Cortex of kidney (tissue), 1 donor: ENCODE measurements around the gene CPNE7.

ENCODE experiments used
- DNase-seq: peaks from one replicate; lab custom pipeline; 2025; lab: John Stamatoyannopoulos, UW

Gene CPNE7

GRCh38 chr16:89575247-89576152 is at the start of gene CPNE7:
Gene CPNE7, plus strand, starts transcription at chr16:89575758. Its CDS starts 140 bp downstream, at chr16:89575898.
- no peak for DNase-seq

- no peak for DNase-seq
These were observed 46.5 kb upstream of the CPNE7 start for GRCh38 chr16:89529097-89529496.

GRCh38 chr16:89530401-89531381 is 44.9 kb upstream of the CPNE7 start:
- DNase-seq, result no peak

DNA sequence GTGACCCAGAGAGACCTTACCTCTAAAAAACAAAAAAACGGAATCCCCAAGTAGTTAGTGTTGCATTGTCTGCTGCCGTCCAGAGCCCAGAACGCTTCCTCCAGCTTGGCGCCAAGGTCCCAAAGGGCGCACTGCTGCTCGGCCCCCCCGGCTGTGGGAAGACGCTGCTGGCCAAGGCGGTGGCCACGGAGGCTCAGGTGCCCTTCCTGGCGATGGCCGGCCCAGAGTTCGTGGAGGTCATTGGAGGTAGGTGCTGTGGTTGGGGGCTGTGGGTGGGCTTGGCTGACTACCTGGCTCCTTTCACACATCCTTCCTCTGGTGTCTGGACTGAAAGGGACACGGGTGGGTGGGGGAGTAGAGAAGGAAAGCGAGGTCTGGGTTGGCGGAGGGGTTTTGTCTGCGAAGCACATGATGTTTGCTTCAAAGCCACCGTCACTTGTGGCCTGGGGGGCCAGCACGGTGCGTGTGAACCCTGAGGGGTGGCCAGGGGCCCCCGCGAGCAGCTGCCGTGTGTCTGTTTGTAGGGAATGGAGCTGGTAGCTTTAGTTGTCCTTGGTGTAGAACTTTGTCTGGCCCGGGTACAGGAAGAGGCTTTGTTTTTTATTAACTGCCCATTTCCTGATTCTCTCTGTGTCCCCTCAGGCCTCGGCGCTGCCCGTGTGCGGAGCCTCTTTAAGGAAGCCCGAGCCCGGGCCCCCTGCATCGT is 43.6 kb upstream of the CPNE7 start:
- no peak for DNase-seq

DNA sequence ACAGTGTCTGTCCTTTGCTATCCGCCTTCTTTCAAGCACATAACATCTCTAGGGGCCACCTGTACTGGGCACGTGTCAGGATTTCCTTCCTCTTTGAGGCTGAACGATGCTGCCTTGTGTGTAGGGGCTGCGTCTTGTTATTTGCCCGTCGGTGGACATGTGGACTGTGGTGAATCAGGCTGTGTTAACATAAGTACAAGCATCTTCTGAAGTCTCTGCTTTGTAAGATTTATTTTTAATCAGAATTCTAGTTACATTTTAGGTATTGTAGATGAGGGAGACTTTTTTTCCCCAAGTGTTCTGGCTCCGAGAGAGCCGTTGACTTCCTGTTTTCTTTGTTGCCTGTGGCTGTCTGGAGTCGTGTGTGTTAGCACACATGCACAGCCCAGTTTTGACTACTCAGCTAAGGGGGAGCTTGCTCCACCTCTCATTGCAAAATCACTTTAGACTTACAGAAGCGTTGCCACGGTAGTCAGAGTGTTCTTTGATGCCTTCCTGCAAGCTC is 41.3 kb upstream of the CPNE7 start:
- no peak for DNase-seq

DNA sequence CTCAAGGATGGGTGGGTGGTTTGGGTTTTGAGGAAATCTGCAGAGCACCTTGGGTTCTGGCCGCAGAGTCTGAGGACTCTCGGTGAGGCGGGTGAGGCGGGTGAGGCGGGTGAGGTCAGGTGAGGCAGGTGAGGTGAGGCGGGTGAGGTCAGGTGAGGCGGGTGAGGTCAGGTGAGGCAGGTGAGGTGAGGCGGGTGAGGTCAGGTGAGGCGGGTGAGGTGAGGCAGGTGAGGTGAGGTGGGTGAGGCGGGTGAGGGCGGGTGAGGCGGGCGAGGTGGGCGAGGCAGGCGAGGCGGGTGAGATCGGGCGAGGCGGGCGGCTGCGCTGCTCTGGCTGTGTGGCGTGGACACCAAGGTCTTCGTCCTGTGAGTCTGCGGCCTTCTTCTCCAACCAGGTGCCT is 39.2 kb upstream of the CPNE7 start:
- no peak for DNase-seq

DNA sequence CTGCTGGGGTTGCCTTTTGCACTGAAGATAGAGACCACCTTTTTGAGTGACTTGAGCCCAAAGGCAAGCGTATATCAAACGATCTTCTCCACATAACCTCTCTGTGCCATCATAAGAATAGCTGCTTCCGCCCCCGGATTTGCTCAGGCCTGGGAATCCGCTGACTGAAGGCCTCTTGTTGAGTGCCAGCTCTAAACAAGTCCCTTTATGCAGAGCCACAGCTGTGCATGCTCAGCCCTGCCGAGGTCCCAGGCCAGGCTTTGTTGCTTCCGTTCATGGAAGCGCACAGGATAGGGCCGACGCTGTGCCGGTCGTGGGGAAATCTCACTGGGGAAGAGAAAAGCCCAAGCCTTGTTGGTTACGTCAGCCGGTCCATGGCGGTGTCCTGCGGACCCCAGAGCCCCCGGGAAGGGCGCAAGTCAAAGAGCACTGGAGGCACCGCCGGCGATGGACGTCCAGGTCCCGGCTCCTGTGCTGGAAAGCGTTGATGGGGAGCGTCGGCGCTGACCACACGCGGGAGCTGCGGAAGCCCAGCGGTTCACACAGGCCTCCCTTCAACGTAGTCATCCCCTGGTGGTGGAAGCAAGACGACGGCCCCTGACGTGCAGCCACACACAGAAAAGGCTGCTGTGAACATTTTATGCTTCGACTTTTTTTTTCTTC is 38.5 kb upstream of the CPNE7 start:
- DNase-seq, result no peak

DNA sequence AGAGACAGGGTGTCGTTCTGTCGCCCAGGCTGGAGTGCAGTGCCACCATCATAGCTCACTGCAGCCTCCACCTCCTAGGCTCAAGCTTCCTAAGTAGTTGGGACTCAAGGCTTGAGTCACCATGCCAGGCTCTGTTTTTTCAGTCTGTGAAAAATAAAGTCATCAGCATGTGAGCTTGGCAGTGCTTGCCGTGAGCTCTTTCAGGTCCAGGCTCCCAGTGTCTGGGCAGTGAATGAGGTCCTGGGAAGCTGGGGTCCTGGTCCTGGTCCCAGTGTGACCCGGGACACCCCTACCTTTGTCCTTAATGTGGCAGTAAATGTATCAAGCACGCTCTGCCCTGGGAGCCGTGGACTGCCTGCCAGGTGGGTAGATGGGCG is 38.0 kb upstream of the CPNE7 start:
- no peak for DNase-seq

DNA sequence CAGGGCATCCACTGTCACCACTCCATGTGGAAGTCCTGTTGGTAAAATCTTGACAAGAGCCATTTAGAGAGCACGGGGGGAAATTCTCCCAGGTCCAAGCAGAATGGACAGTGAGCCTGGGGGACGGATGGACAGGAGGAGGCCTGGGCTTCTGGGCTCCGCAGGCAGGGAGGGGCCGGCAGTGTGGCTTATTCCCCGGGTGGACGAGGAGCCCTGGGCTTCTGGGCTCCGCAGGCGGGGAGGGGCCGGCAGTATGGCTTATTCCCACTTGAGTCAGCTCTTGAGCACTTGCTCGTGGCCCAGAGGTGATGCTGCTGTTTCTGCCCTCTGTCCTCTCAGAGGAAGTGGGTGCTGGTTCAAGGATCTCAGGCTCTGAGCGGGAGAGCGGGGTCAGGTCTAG is 37.3 kb upstream of the CPNE7 start:
- DNase-seq, result no peak

DNA sequence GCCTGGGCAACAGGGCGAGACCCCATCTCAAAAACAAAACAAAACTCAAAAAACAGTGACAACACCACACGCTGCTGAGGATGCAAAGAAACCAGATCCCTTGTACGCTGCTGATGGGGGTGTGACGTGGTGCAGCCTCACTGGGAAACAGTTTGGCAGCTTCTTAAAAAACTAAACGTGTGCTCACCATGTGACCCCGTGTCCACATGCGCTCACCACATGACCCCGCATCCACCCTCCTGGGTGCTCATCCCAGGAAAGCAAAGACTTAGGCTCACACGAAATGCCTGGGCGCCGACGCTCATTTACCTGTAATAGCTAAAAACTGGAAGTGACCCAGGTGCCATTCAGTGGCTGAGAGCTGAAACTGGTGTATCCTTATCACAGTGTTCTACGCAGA is 35.0 kb upstream of the CPNE7 start:
- no peak for DNase-seq

GRCh38 chr16:89541792-89542191 is 33.8 kb upstream of the CPNE7 start:
- no peak for DNase-seq

GRCh38 chr16:89544113-89544512 is 31.4 kb upstream of the CPNE7 start:
- DNase-seq, result no peak

- DNase-seq, result no peak
These were observed 30.9 kb upstream of the CPNE7 start for GRCh38 chr16:89544713-89545043.

DNA sequence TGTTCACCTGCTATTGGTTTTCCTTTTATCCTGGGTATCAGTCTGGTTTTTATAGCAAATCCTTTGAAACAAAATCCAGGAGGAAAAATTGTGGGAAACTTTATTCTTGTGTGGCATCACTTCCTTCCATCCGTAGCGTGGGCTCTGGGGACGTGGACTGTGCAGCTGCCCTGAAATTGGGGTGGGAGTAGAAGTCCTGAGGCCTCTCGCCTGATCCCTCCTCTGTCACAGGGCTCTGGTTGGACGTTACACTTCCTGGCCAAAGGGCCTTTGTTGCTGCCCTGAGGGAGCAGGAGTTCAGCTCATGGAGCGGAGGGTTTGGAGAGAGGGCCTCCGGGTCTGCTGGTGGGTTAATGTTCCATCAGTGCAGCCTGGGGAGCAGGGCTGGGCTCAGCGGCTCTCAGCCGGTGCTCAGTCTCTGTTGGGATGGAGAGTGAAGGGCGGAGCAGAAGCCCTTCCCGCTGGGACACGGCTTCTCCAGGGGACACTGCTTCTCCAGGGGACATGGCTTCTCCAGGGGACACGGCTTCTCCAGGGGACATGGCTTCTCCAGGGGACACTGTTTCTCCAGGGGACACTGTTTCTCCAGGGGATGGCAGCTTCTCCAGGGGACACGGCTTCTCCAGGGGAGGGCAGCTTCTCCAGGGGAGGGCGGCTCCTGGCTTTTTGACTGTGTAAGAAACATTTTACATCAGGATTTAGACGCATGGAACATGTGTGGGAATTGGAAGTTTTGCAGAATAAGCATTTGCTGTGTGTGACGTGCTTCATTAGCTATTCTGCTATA is 30.3 kb upstream of the CPNE7 start:
- DNase-seq, result no peak

- DNase-seq, result no peak
These were observed 29.6 kb upstream of the CPNE7 start for GRCh38 chr16:89545831-89546574.

GRCh38 chr16:89546781-89547180 is 28.8 kb upstream of the CPNE7 start:
- no peak for DNase-seq

DNA sequence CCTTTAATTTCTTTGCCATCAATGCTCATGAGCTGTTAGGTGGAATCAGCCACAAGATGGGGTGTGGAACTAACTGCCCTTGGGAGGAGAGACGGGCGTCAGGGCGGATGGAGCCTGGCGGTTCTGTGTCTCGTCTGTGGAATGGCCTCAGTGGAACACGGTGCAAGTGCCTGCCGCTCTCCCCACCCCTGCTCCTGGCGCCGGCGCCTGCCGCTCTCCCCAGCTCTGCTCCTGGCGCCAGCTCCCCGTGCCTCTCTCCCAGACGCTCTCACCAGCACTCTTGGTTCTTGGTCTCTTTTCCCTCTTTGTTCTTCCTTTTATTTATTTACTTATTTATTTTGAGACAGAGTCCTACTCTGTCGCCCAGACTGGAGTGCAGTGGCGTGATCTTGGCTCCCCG is 28.3 kb upstream of the CPNE7 start:
- no peak for DNase-seq

GRCh38 chr16:89547860-89548259 is 27.7 kb upstream of the CPNE7 start:
- no peak for DNase-seq

GRCh38 chr16:89548344-89549006 is 27.1 kb upstream of the CPNE7 start:
- no peak for DNase-seq
